SK-N-SH treated with all-trans-retinoic acid at 6 μM for 48 hours (cell line): ENCODE results near the gene MALSU1.

Source experiments
- ATAC-seq: fragments of 200-7000 bp; cut with Tn5 transposase; 3 replicates; pipeline ENCODE4 v1.9.1; 2020; ENCODE audit warnings: mild to moderate bottlenecking, moderate library complexity
- BACH2 ChIP-seq: fragments of 250-450 bp; sonication (Bioruptor Pico); IDR thresholded peaks from 2 replicates; pipeline ENCODE4 v1.9.0; 2021; ENCODE audit warnings: mild to moderate bottlenecking, borderline replicate concordance
- CREB5 ChIP-seq: fragments of 250-450 bp; sonication (Bioruptor Pico); IDR thresholded peaks from 2 replicates; pipeline ENCODE4 v1.5.1; 2020; ENCODE audit warnings: low read depth, mild to moderate bottlenecking, moderate library complexity
- CSRNP3 ChIP-seq: fragments of 250-450 bp; sonication (Bioruptor Pico); IDR thresholded peaks from 2 replicates; pipeline ENCODE4 v1.5.1; 2021; ENCODE audit warnings: mild to moderate bottlenecking, moderate library complexity
- GLIS3 ChIP-seq: fragments of 250-450 bp; sonication (Bioruptor Pico); IDR thresholded peaks from 2 replicates; pipeline ENCODE4 v1.5.0; 2020; ENCODE audit warnings: mild to moderate bottlenecking, moderate library complexity
- ISL1 ChIP-seq: fragments of 250-450 bp; sonication (Bioruptor Pico); IDR thresholded peaks from 2 replicates; pipeline ENCODE4 v2.1.2; 2022; ENCODE audit warnings: mild to moderate bottlenecking, moderate library complexity
- PATZ1 ChIP-seq: fragments of 250-450 bp; sonication (Bioruptor Pico); IDR thresholded peaks from 2 replicates; pipeline ENCODE4 v1.8.0; 2020; ENCODE audit warnings: mild to moderate bottlenecking, moderate library complexity, borderline replicate concordance
- POU6F1 ChIP-seq: fragments of 250-450 bp; sonication (Bioruptor Pico); IDR thresholded peaks from 2 replicates; pipeline ENCODE4 v1.8.0; 2021; ENCODE audit warnings: low read depth, mild to moderate bottlenecking, moderate library complexity, borderline replicate concordance
- RARB ChIP-seq: fragments of 250-450 bp; sonication (Bioruptor Pico); IDR thresholded peaks from 2 replicates; pipeline ENCODE4 v1.8.0; 2021; ENCODE audit warnings: mild to moderate bottlenecking, moderate library complexity
- SNAI2 ChIP-seq: fragments of 250-450 bp; sonication (Bioruptor Pico); IDR thresholded peaks from 2 replicates; pipeline ENCODE4 v1.5.0; 2020; ENCODE audit warnings: mild to moderate bottlenecking, moderate library complexity
- TCF4 ChIP-seq: fragments of 250-450 bp; sonication (Bioruptor Pico); IDR thresholded peaks from 2 replicates; pipeline ENCODE4 v1.8.0; 2021; ENCODE audit warnings: mild to moderate bottlenecking, moderate library complexity, borderline replicate concordance
- TOX ChIP-seq: fragments of 250-450 bp; sonication (Bioruptor Pico); IDR thresholded peaks from 2 replicates; pipeline ENCODE4 v1.8.0; 2021; ENCODE audit warnings: mild to moderate bottlenecking, moderate library complexity, borderline replicate concordance
- ZC3H10 ChIP-seq: fragments of 250-450 bp; sonication (Bioruptor Pico); IDR thresholded peaks from 2 replicates; pipeline ENCODE4 v1.5.1; 2021; ENCODE audit warnings: mild to moderate bottlenecking, moderate library complexity
- ZFP3 ChIP-seq: fragments of 250-450 bp; sonication (Bioruptor Pico); IDR thresholded peaks from 2 replicates; pipeline ENCODE4 v1.5.0; 2020; ENCODE audit warnings: mild to moderate bottlenecking, moderate library complexity
- ZFP30 ChIP-seq: fragments of 450-650 bp; formaldehyde crosslinking; IDR thresholded peaks from 2 replicates; pipeline ENCODE4 v1.5.0; 2022; ENCODE audit warnings: mild to moderate bottlenecking, moderate library complexity
- ZNF565 ChIP-seq: fragments of 450-650 bp; formaldehyde crosslinking; conservative IDR thresholded peaks from 2 replicates; pipeline ENCODE4 v1.5.0; 2020; ENCODE audit warnings: low read depth, mild to moderate bottlenecking, moderate library complexity
- ZNF8 ChIP-seq: fragments of 450-650 bp; formaldehyde crosslinking; IDR thresholded peaks from 2 replicates; pipeline ENCODE4 v1.5.0; 2020; ENCODE audit warnings: mild to moderate bottlenecking, moderate library complexity

The MALSU1 gene

GRCh38 chr7:23347033-23347681 is 48.0 kb downstream of the MALSU1 start:
- peak; percentile 3 for ATAC-seq
- TF ChIP-seq RARB (CRISPR knock-in tag) (0 out of 2 replicates have a peak, but pooled peaks have one; percentile 38), TCF4 (no peak), PATZ1 (CRISPR knock-in tag) (no peak), ZFP30 (CRISPR knock-in tag) (no peak), POU6F1 (CRISPR knock-in tag) (no peak), ISL1 (CRISPR knock-in tag) (no peak), CREB5 (CRISPR knock-in tag) (no peak)

- peak; percentile 88 for ATAC-seq
- TF ChIP-seq CSRNP3 (CRISPR knock-in tag) (no peak), ZNF8 (CRISPR knock-in tag) (peak; percentile 7; the same call in 1 of the 2 replicates), RARB (CRISPR knock-in tag) (no peak), ZC3H10 (peak; percentile 69; the same call in 1 of the 2 replicates), TOX (peak; percentile 74), ISL1 (CRISPR knock-in tag) (peak; percentile 73), GLIS3 (CRISPR knock-in tag) (no peak)
- TF ChIP-seq, all 23 proteins: peak for 4
Observed at GRCh38 chr7:23347682-23348180, 48.6 kb downstream of the MALSU1 start.

GRCh38 chr7:23349484-23350157 is 50.5 kb downstream of the MALSU1 start:
- ATAC-seq = peak; percentile 41
- TF ChIP-seq TOX (no peak), RARB (CRISPR knock-in tag) (no peak), ZFP3 (CRISPR knock-in tag) (no peak), BACH2 (CRISPR knock-in tag) (no peak), CSRNP3 (CRISPR knock-in tag) (peak; percentile 51; the same call in 1 of the 2 replicates), CREB5 (CRISPR knock-in tag) (peak; percentile 84), ISL1 (CRISPR knock-in tag) (peak; percentile 93), SNAI2 (CRISPR knock-in tag) (no peak), PATZ1 (CRISPR knock-in tag) (peak; percentile 72; the same call in 1 of the 2 replicates), ZNF565 (CRISPR knock-in tag) (no peak)
